ENCODE data around the gene STX16.

The STX16 gene

DNA sequence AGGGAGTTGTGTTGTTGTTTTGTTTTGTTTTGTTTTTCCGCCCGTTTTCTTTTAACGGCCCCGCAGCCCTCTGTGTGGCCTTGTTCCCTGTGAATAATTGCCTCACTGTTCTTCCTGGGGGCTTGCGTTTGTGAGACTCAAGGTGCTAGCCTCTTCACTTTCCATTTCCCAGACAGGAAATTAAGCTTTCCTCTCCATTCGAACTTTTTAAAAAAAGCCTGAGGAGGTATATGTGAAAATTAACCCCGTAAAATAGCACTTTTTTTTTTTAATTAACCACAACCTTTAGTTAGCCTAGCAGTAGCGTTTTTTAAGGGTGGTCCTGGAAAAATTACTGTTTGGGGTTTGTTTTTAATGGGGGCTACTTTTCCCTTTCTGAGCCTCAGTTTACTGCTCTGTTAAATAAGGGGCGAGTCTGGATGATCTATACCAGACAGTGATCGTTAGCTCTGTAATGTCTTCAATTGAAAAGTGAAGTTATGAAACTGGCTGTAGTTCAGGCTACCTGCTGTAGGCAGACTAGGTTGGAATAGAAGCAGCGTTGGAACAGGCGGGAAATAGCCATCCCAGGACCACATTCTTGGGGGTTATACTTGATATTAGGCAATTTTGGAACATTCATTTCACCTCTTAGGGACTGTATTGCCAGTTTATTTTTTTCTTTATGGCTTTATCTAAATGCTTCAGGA lies 1.7 kb downstream of the STX16 start:
- DNase-seq (ENCODE audit: low read depth in 2 of 2, low spot score in 1 of 2) = no peak

DNA sequence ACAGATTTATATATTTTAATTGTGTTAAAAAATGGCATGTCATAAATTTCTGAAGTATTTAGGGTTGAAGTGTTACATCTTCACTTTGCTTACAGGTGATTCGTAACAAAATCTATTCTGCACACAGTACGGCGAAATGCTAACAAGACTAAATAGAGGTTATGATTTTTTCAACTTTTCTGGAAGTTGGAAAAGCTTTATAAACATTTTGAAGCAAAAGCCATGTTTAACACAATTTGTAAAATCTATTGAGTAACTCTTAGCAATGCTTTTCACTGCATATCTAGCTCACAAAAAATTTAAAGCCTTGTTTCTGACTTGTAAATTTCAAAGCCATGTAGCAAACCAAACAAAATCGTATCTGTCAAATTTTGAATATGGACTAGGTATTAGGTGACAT lies 3.3 kb downstream of the STX16 start:
- no peak for DNase-seq (ENCODE audit: low read depth in 2 of 2, low spot score in 1 of 2)

DNA sequence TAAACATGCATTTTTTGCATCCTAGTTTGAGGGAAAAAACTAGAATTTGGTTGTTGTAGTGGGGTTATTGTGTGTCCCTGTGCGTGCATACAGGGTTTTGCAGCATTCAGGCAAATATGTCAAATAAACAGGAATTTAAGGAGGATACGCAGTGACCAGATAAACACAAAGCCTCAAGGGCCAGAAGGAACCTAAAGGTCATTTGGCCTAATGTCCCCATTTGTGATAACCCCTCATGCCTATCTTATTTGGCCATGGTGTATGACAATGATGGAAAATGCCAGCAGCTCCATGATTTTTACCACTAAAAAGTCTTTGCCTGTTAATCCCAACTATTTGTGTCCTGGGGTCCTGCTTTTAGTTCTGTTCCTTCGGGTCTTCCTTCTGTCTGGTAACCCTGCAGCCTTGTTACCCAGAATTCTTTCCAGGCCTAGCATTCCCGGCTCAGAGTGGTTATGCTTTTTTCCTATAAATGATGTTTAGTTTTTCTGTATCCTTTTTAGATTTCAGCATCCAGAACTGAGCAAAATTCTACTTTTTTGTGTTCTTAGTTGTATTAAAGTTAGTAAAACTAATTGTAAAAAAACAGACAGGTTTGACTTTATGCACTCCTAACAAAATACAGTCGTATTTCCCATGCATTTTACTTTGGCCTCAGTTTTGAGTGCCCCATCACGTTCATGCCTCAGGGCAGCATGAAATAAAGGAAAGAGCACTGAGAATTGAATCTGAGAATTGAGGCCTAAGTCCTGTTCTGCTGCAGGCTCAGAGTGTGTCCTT lies 4.4 kb downstream of the STX16 start:
- no peak for DNase-seq (ENCODE audit: low read depth in 2 of 2, low spot score in 1 of 2)

DNA sequence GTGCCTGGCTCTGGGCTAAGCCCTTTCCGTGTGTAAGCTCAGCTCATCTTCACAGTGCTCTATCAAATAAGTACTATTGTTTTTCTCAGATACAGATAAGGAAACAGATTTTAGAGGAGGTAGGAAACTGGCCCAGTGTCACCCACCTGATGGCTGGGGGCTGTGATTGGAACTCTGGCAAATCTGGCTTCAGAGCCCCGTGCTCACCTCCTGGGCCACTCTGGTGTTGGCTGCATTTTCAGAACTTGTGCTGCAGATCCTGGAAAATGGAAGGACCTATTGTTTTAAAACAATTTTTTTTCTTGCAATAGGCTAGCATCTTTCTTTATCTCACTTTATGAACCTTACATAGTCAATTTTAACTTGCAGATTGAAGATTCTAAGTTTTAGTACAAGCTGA lies 5.7 kb downstream of the STX16 start:
- DNase-seq (ENCODE audit: low read depth in 2 of 2, low spot score in 1 of 2) = no peak

DNA sequence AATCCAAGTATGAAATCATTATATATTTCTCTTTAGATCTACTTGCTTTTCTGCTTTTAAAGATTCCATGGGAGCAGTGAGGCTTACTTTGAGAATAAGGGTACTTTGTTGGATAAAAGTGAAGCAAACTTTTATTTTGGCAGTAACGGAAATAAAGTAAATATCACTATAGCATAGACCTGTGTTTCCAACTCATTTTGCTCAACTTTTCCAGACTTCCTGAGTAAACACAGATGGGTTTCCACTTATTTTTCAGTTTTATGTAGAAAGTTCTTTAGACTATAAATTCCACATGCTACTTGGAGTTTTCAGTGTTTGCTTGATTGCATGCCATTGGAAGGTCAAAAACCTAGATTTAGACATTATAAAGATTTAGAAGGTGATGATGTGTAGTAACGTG lies 6.2 kb downstream of the STX16 start:
- no peak for DNase-seq (ENCODE audit: low read depth in 2 of 2, low spot score in 1 of 2)

DNA sequence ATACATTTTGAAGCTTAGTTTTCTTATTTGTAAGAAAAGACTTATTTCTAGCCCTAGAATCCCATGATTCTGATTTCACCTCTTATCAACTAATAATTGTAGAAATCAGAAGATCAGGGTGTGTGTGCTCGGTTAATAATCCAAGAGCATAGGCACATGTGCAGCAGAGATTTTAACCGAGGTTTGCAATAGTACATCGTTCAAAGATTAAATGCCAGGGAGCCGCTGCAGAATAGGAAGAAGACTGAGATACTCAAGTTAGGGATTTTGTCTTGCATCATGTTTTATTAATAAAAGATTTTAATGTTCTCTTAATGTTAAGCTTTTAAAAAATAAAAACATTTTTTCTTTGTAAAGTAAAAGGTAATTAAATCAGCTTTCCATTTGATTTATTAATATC lies 6.9 kb downstream of the STX16 start:
- DNase-seq (ENCODE audit: low read depth in 2 of 2, low spot score in 1 of 2) = no peak

DNA sequence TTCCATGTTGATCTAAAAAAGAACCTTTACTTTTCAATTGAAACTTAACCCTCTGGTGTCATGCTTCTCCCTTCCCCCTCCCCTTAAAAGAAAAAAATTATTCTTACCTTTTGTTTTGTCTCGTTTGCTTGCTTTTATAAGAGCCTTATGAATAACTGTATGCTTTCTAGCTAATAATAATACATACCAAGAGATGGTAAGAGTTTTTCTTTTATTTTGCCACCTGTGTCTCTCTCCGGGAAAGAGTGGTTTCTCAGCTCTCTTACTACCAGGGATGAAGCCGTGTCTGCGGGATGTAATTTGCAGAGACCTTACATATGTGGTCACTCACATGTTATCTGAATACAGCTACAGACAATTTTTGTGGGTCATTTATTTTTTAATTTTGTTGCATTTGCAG lies 7.7 kb downstream of the STX16 start:
- no peak for DNase-seq (ENCODE audit: low read depth in 2 of 2, low spot score in 1 of 2)

DNA sequence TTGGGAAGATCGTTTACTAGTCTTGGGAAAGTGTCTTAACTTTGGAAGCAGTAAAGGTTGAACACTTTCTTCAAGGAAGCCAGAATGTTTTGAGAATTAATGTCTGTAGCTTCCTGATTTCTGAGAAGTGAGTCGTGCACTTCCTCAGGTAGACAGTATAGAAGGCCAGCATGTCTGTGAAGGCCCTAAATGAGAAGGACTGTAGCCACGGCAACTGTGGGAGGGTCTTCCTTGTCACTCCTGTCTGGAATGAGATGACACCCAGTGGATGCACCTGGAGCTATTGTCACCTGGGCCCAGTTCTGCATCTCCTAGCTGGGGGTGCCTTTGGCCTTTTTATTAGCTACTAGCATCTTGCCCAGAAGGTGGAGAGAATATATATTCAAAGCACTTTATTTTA lies 8.8 kb downstream of the STX16 start:
- DNase-seq (ENCODE audit: low read depth in 2 of 2, low spot score in 1 of 2) = no peak

DNA sequence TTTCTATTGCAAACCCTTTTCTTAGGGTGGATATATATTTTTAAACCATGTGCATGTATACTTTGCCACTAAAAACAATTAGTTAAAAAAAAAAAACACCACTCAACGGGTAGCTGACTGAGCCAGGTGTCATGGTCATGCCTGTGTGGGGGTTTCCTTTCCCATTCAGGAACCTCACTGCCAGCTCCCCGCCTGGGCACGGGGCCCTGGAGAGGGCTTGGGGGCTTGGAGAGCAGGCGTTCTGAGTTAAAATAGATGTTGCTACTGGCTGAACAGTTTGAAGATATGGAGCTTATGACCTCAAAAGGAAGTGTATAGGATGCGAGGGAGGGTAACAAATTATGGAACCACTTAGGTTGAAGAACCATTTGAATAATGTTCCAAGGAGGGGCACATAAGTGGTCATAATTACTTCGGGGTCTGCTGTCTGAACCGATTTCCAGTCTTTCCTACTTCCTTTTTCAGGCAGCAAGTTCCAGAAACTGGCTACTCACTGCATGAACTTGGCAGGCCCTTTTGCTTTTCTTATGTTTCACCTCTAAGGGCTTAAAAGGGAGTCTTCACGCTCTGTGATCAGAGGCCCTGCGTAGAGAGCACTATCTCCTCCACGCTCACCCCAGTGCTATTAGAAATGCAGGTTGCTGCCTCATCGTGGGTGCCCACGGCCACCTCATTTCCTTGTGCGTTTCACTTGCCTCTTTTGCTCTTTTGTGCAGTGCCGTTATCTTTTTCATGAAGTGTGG lies 9.9 kb downstream of the STX16 start:
- DNase-seq (ENCODE audit: low read depth in 2 of 2, low spot score in 1 of 2) = no peak

DNA sequence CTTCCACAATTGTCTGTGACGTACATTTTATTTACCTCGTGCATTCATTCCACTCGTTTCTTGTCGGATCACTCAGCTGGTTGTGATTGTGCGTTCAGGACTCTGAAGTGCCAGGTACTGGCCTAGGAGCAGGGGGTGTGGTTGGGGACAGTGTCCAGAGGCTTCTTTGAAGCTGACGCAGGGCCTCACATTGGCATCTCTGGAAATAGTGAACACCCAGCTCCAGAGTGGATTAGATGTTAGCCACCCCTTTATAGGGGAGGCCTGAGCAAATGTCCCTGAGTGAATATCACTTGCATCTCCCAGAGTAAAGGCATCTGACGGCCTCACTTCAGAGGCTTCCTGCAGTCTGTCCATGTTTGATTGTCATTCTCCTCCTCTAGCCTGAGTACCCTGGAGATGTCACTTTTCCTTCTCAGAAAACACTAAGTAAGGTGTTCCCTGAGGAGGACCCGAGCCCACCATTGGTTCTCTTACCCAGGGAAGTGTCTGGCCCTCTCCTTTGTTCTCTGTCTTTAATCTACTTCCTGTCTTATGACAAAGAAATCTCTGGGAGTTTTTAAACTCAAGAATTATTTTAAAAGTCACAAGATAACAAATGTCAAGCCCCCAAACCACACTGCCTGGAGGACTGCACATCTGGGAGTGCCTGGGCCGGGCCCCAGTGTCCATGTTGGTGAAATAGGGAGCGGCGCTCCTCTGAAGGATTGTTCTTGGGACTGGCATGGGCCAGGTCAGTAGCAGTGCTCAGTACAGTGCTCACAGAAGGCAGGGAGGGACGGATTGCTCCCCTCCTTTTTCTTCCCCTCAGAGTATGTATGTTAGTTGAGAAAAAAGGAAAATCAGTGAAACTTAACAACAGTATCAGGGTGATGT lies 10.8 kb downstream of the STX16 start:
- DNase-seq (ENCODE audit: low read depth in 2 of 2, low spot score in 1 of 2) = no peak

DNA sequence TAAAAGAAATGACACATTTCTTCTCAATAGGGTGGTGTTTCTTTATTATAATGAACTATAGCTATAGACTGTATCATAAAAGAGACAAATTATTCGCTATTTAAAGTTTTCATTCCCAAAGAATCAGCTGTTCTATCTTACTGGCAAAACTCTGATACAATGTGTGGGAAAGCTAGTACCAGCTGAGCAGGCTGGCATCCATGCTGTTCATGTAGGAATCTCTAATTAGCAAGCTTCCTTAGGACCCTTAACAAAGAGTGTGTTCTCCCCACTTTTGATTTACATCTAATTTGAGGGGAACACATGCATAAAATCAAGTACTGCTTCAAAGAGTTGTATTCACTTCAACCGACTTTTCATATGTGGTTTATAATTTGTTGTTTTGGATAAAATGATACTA lies 13.2 kb downstream of the STX16 start:
- no peak for DNase-seq (ENCODE audit: low read depth in 2 of 2, low spot score in 1 of 2)

DNA sequence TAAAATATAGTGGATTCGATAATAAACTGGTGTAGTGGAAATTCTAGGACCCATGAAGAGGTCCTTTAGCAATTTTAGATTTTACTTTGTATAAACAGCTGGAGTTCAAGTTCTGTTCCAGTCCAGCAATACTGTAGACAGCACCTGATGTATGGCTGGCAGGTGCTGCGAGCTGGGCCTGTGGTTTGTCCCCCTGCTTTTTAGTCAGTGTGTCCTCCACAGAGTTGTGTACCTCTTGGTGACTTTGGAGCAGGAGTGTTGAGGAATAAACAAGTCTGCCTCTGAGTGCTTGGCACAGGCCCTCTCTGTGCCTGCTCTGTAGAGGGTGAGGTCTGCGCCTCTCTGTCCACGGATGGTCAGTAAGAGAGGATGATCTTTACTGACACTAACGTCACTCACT lies 13.8 kb downstream of the STX16 start:
- DNase-seq (ENCODE audit: low read depth in 2 of 2, low spot score in 1 of 2) = no peak

DNA sequence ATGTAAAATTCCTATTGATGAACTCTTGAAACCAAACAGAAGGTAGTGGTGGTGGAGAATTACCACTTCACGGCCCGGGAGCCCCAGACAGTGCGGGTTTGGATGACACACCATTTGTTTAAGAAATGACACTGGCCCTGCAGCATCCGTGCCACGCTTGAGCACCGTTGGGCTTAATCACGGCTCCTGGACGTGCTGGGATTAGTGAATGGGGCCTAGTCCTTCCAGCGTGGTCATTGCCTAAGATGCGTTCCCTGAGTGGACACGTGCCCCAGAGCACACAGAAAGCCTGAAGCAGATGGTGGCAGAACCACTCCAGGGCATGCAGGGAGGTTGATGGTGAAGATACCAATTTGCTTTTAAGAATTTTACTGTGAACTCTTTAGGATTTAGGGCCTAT lies 14.5 kb downstream of the STX16 start:
- DNase-seq (ENCODE audit: low read depth in 2 of 2, low spot score in 1 of 2) = no peak

DNA sequence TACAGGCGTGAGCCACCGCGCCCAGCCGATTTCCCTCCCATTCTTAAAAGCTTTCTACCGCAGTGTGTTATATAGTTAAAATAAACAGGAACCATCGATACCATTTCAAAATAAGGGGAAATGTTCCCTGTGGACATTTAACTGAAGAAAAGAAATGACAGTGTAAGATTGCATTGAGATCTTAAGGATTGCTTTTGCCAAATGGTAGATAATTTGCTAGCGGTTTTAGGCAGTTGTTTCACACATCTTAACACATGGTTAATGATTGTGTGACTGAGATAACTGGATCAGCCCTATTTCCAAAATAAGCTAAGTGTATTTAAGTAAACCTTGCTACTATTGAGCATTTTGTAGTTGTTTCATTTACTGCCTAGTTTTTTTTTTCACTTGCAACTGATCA lies 15.6 kb downstream of the STX16 start:
- no peak for DNase-seq (ENCODE audit: low read depth in 2 of 2, low spot score in 1 of 2)

DNA sequence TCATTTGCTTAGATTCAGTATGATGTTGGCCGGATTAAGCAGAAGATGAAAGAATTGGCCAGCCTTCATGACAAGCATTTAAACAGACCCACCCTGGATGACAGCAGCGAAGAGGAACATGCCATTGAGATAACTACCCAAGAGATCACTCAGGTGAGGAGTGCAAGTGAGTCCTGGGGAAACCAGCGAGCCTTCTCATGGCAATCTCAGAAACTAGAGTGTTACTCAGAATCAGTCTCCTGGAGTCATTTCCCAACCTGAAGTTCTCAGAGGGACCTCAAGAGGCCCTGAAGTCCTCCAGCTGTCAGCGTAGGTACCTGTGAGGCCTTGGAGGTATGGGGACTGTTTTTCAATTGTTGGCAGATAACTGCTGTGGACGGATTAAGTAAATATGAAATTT lies 16.9 kb downstream of the STX16 start:
- no peak for DNase-seq (ENCODE audit: low read depth in 2 of 2, low spot score in 1 of 2)

DNA sequence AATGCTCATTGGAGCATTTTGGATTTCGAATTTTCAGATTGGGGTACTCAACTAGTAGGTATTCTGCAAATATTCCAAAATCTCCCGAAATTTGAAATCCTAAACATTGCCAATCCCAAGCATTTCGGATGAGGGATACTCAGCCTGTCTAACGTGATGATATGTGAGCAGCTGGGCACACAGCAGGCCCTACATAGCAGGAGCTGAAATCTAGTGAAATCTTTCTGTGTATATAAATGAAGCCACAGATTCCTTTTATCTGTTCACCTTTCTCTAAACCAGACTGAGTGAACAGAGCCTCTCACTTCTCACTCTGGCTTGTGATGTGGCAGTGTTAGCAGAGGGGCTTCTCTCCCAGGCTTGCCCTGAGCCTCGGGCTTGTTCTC lies 17.8 kb downstream of the STX16 start:
- no peak for DNase-seq (ENCODE audit: low read depth in 2 of 2, low spot score in 1 of 2)

DNA sequence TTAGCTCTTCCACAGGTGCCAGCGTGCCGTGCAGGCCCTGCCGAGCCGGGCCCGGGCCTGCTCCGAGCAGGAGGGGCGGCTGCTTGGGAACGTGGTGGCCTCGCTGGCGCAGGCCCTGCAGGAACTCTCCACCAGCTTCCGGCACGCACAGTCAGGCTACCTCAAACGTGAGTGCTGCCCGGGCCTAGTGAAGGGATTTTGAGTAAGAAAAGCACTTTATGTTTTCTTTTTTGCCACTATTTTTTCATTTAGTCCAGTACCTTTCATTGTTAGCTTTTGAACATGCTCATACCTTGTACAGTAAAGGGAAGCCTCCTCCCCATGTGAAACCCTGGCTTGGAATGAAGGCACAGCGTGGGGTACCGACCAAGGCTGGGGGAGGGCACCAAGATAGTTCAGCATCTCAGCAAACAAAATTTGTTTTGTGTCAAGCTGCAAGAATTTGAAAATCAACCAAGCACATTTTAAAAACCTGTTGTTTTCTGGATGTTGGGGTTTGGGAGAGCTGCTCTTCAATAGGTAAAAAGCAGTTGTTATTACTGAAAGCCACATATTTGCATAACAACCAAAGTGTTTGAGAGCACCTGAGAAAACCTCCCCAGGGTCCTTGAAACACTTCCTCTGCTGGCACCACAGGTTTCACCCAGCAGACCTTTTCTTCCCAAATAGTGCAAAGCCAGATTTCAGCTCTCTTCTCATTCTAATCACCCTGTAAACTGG lies 18.4 kb downstream of the STX16 start:
- no peak for DNase-seq (ENCODE audit: low read depth in 2 of 2, low spot score in 1 of 2)

DNA sequence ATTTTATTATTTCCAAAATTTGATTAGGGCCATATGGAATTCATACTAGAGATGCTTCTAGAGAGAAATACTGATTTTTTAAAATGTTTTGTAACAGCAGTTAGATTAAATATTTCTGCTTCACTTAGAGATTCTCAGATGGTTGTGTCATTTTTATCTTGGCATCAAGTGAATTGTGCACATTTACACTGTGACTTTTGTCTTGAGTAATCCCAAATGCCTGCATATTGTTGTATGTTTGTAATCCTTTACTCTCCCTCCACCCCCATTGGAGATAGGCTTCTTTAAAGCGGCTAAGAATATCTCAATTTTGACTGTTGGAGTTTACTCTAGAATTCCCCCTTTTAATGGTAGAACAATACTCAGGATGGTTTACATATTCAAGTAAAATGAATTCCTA lies 19.0 kb downstream of the STX16 start:
- no peak for DNase-seq (ENCODE audit: low read depth in 2 of 2, low spot score in 1 of 2)

DNA sequence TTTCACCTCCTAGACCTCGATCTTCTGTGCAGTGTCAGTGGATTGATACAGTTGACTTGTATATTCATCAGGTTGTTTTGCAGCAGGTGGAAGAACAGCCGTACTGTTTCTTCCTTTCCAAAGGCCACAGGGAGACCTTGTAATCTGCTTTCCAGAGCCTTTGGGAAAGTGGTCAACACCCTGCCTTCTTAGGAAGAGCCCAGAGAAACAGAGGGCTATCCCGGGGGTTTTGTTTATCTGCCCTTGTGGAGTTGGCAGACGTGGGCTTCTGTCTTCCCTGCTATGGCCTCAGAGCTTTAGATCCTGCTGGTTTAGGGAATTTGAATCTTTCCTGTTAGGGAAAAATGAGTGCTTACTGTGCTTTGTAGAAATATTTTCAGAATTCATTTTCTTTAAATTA lies 19.6 kb downstream of the STX16 start:
- DNase-seq (ENCODE audit: low read depth in 2 of 2, low spot score in 1 of 2) = no peak

DNA sequence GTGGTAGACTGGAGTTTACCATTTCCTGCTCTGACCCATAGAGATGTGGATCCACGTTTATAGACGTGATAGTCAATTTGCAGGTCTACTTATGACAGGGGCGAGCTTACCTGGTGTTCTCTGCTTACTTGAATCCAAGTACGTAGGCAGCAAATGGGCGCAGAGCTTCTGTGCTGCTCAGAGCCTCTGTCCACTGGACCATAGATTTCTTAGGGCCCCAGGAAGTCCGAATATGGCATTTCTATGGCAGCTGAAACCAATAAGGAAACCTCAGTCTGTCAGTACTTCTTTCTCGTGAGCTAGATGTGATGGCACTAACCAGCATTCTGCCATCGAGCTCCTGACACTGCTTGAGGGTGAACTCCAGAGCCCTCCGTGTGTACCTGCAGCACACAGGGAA lies 22.0 kb downstream of the STX16 start:
- DNase-seq (ENCODE audit: low read depth in 2 of 2, low spot score in 1 of 2) = no peak

DNA sequence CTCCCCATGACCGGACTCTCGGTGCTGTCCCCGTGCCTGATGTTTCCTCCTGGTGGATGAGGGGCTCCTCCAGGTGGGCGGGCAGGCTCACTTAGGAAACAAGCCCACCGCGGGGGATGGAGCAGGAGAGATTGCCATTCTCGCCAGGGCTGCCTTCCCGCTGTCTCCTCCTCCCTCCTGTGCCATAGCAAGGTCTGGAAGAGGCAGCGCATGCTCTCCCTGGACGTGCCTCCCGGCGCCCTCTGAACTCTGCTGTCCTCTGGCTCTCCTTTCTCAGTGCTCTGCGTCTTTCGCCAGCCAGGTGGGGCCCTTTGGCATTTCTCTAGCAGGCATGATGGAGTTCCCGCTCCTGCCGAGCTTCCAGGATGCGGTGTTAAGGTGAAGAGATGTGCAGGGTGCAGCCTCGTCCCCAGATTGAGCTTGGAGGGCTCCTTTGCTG lies 24.1 kb downstream of the STX16 start:
- DNase-seq (ENCODE audit: low read depth in 2 of 2, low spot score in 1 of 2) = no peak
